DOHH2 (cell line): ENCODE results near the gene ADAMTS15.

Experiments used
- H3F3A ChIP-seq: fragments of 200-600 bp; sonication (generic), shearing (Covaris generic); 2 replicates; pipeline ENCODE4 v1.6.0; 2016; ENCODE audit warnings: antibody characterized with exemption, mild to moderate bottlenecking; ENCODE audit not compliant: control insufficient read depth, insufficient read depth
- H3K27ac ChIP-seq: fragments of 200-600 bp; sonication (generic); 2 replicates; pipeline ENCODE4 v1.5.1; 2014; ENCODE audit warnings: low read depth, mild to moderate bottlenecking, low read length, moderate library complexity
- H3K27me3 ChIP-seq: fragments of 200-600 bp; sonication (generic); 2 replicates; pipeline ENCODE4 v1.6.1; 2014; ENCODE audit warnings: mild to moderate bottlenecking, low read length, mixed read lengths; ENCODE audit not compliant: control insufficient read depth
- H3K36me3 ChIP-seq: fragments of 200-600 bp; sonication (generic); 2 replicates; pipeline ENCODE4 v1.6.1; 2014; ENCODE audit warnings: mild to moderate bottlenecking, low read length, moderate library complexity, mixed read lengths; ENCODE audit not compliant: control insufficient read depth
- H3K4me1 ChIP-seq: fragments of 200-600 bp; sonication (generic); 2 replicates; pipeline ENCODE4 v1.6.1; 2014; ENCODE audit warnings: mild to moderate bottlenecking, low read length, mixed read lengths; ENCODE audit not compliant: control insufficient read depth
- H3K4me2 ChIP-seq: fragments of 200-600 bp; sonication (generic); 2 replicates; pipeline ENCODE4 v1.6.0; 2014; ENCODE audit warnings: mild to moderate bottlenecking, low read length, moderate library complexity
- H3K4me3 ChIP-seq: fragments of 200-600 bp; sonication (generic); 2 replicates; pipeline ENCODE4 v1.5.1; 2014; ENCODE audit warnings: mild to moderate bottlenecking, low read length, mixed read lengths
- H3K79me2 ChIP-seq: fragments of 200-600 bp; sonication (generic); 2 replicates; pipeline ENCODE4 v1.6.1; 2014; ENCODE audit warnings: mild to moderate bottlenecking, low read length, mixed read lengths; ENCODE audit not compliant: control insufficient read depth
- H3K9me2 ChIP-seq: fragments of 200-600 bp; sonication (generic); replicated peaks from 2 replicates; pipeline ENCODE4 v1.6.1; 2014; ENCODE audit warnings: mild to moderate bottlenecking, low read length, mixed read lengths; ENCODE audit not compliant: control insufficient read depth
- H3K9me3 ChIP-seq: fragments of 200-600 bp; sonication (generic); 2 replicates; pipeline ENCODE4 v1.6.1; 2014; ENCODE audit warnings: antibody characterized with exemption, low read length, mixed read lengths; ENCODE audit not compliant: control insufficient read depth, insufficient read depth
- H4K20me1 ChIP-seq: fragments of 200-600 bp; sonication (generic); 2 replicates; pipeline ENCODE4 v1.6.0; 2014; ENCODE audit warnings: low read depth, mild to moderate bottlenecking, antibody characterized with exemption, low read length, moderate library complexity; ENCODE audit not compliant: control insufficient read depth, insufficient read depth
- EZH2phosphoT487 ChIP-seq: fragments of 200-600 bp; sonication (generic); IDR thresholded peaks from 2 replicates; pipeline ENCODE4 v1.6.1; 2017; ENCODE audit warnings: borderline replicate concordance, mild to moderate bottlenecking, antibody characterized with exemption, low read length, moderate library complexity, mixed read lengths
- TF ChIP-seq, protein P1 (sequence below): fragments of 200-600 bp; sonication (generic); IDR thresholded peaks from one replicate; pipeline ENCODE4 v1.5.1; 2014; ENCODE audit warnings: antibody characterized with exemption, mild to moderate bottlenecking, low read depth, low read length; ENCODE audit not compliant: poor library complexity, severe bottlenecking

The ADAMTS15 gene

DNA sequence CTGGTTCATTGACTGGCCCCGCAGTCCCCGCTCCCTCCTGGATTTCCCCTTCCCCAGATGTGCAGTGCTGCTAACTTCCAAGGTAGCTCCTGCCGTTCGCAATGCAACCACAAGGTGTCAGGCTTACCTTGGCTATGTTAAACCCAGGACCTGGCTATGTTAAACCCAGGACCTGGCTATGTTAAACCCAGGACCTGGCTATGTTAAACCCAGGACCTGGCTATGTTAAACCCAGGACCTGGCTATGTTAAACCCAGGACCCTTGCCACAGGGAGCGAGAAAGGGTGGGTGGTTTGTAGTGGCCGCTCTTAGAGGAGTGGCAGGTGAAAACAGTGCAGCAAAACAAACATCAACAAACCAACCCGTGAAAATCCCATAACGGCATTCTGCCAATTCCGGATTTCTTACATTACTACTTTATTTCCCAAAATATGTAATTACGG lies 17.1 kb upstream of the ADAMTS15 start:
- no peaks in the 10 kb centered on the region; the same call in 1 of the 2 replicates for H3F3A ChIP-seq
- H3K9me3 ChIP-seq = no peaks in the 10 kb centered on the region
- TF ChIP-seq, protein P1, sequence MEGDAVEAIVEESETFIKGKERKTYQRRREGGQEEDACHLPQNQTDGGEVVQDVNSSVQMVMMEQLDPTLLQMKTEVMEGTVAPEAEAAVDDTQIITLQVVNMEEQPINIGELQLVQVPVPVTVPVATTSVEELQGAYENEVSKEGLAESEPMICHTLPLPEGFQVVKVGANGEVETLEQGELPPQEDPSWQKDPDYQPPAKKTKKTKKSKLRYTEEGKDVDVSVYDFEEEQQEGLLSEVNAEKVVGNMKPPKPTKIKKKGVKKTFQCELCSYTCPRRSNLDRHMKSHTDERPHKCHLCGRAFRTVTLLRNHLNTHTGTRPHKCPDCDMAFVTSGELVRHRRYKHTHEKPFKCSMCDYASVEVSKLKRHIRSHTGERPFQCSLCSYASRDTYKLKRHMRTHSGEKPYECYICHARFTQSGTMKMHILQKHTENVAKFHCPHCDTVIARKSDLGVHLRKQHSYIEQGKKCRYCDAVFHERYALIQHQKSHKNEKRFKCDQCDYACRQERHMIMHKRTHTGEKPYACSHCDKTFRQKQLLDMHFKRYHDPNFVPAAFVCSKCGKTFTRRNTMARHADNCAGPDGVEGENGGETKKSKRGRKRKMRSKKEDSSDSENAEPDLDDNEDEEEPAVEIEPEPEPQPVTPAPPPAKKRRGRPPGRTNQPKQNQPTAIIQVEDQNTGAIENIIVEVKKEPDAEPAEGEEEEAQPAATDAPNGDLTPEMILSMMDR = peak; percentile 67
- TF ChIP-seq EZH2phosphoT487 = no peak
- no peaks in the 10 kb centered on the region for H3K9me2 ChIP-seq
- H4K20me1 ChIP-seq = no peaks in the 10 kb centered on the region
- H3K27me3 ChIP-seq = peaks cover 42% of the 10 kb centered on the region
- H3K4me2 ChIP-seq = no peak overlapping the region
- no peak overlapping the region for H3K27ac ChIP-seq
- 0 out of 2 replicates have a peak, but pooled peaks cover 3% of the 10 kb centered on the region for H3K4me1 ChIP-seq
- H3K36me3 ChIP-seq = no peaks in the 10 kb centered on the region
- H3K4me3 ChIP-seq = no peak overlapping the region
- H3K79me2 ChIP-seq = no peaks in the 10 kb centered on the region

DNA sequence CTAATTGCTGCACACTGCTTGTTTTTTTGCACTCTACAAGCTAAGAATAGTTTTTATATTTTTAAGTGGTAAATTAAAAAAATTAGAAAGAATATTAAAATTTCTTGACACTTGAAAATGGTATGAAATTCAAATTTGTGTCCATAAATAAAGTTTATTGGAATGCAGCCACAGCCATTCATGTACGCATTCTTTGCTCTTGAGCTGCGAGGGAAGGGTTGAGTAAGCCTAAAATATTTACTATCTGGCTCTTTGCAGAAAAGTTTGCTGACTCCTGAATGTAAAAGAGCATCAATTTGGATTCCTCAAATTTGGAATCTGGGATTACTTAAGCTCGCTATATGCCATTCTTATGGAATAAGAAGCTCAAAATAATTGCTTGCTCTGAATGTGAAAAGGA lies 16.6 kb upstream of the ADAMTS15 start:
- no peak for TF ChIP-seq EZH2phosphoT487
- TF ChIP-seq, protein P1 = no peak
- no peak overlapping the region for H3K4me2 ChIP-seq

DNA sequence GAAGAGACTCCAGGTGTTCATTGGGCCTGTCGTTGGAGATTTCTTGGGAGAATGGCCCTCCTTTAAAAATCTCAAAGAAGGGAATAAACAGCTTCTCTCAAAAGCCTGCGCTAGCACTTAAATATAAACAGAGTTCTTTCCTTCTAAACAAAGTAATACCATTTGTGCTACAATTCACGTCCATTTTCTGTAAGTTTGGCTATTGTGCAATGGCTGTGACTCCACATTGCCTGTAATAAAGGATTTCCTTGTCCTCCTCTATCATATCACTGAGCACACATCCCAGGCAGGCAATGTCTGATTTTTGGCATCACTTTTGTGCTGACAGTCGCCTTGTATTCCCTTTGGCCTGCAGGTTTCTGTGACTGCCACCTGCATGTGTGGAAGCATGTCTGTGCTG lies 15.1 kb upstream of the ADAMTS15 start:
- Histone ChIP-seq H3K4me3 (no peak overlapping the region), H3K9me2 (no peaks in the 10 kb centered on the region), H4K20me1 (no peaks in the 10 kb centered on the region), H3K27ac (no peak overlapping the region), H3K9me3 (no peaks in the 10 kb centered on the region), H3K36me3 (no peaks in the 10 kb centered on the region), H3K79me2 (no peaks in the 10 kb centered on the region), H3K4me1 (0 out of 2 replicates have a peak, but pooled peaks cover 3% of the 10 kb centered on the region), H3F3A (no peaks in the 10 kb centered on the region; the same call in 1 of the 2 replicates), H3K27me3 (peaks cover 31% of the 10 kb centered on the region), H3K4me2 (no peak overlapping the region)
- TF ChIP-seq, protein P1 = no peak
- TF ChIP-seq EZH2phosphoT487 = no peak

More for the DNA sequence above, 16.6 kb upstream of the ADAMTS15 start:
- Histone ChIP-seq H3F3A (no peaks in the 10 kb centered on the region; the same call in 1 of the 2 replicates), H3K27me3 (peaks cover 41% of the 10 kb centered on the region), H3K9me3 (no peaks in the 10 kb centered on the region), H4K20me1 (no peaks in the 10 kb centered on the region), H3K27ac (no peak overlapping the region), H3K36me3 (no peaks in the 10 kb centered on the region), H3K4me1 (0 out of 2 replicates have a peak, but pooled peaks cover 3% of the 10 kb centered on the region), H3K9me2 (no peaks in the 10 kb centered on the region), H3K79me2 (no peaks in the 10 kb centered on the region), H3K4me3 (no peak overlapping the region)
